Measurements from ENCODE around the gene CABP1.
A peak's percentile ranks its signal among the peaks of the same experiment; 100 is the strongest.
"Not testable (repeated sequence)": the region's sequence is repeated elsewhere in the genome, so short reads cannot be mapped to it uniquely, and the experiment has no call there.

CABP1 gene
- 0 to 0.12 (median 0) reads per million in 4 donors for total RNA-seq

DNA sequence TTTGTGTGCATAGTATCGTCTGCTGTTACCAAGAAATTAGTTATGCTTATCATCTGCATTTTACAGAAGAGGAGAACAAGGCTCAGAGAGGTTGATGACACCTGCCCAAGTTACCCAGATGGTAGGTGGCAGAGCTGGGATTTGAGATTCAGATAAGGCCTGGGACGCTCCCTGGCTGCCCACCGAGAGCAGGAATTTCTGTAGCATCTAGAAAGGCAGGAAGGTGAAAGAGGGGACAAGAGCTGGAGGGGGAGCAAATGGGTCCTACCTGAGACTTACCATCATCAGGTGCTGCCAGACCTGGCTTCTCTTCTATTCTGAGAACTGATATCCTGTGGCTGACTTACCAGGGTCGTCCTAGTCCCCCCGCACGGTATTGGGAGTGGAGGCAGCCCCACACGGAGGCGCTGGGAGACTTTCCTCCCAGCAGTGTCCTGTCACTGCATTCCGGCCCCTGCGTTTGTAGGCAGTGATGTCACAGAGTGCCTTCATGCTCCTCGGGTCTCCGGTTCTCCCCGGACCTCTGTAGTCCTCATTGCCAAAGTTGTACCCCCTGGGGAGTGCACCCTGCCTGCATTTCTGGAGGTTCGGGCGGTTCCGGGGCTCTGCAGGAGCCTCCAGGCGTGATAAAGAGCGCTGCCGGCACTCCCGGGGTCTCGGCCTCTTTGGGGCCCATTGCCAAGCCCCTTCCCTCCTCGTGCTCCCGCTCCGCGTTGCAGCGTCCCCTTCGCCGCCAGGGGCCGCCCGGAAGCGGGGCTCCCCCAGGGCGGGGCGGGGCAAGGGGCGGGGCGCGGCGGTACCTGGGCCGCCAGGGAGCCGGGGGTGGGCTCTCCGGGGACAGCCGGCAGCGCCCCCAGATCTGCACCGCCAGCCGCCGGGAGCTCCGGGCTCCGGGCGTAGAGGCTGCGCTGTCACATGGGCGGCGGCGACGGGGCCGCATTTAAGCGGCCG, at the start of gene CABP1:
TSS of gene CABP1 (plus strand) at position 856 of the 951 bp plus-strand sequence. CDS start at position 916, 60 bp downstream.
- DNase-seq, result peak in 4 of 5 donors; percentile 46 to 63 (median 51)

DNA sequence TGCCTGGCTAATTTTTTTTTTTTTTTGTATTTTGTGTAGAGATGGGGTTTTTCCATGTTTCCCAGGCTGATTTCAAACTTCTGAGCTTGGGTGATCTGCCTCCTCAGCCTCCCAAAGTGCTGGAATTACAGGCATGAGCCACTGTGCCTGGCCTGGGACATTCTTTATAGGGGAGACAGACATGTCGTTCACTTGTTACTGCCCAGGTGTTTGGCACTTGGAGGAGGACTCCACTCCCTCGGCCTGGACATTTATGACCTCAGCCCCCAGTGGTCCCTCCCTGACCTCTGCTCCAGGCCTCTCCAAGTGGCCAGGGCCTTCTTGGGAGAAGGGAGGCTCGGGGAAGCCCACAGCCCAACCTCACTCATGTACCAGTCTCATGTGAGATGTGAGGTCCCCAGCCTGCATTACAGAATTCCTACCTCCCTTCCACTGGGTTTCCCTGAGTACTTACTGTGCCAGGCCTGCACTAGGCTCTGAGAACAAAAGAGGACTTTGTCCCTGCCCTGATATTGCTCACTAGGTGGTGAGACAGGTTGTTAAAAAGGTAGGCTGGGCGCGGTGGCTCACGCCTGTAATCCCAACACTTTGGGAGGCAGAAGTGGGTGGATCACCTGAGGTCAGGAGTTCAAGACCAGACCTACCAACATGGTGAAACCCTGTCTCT, 49.6 kb upstream of the CABP1 start:
- no peak for DNase-seq

- no peak for DNase-seq
Measured at GRCh38 chr12:120592121-120593049, 48.0 kb upstream of the CABP1 start.

- DNase-seq, result no peak
Measured at GRCh38 chr12:120596901-120597300, 43.5 kb upstream of the CABP1 start.

DNA sequence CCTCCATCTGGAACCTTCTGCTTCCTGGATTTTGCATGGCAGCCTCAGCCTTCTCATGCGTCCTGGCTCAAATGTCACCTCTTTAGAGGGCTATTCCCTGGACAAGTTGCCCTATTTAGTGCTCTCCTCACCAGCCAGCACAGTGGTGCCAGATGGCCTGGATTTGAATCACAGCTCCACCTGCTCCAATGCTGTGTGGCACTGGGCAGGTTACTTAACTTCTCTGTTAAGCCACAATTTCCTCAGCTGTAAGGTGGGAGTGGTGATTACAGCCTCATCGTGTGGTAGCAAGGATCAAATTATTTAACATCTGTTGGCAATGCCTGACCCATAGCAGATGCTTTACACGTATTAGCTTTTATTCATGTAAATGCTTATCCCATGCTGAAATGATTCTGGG, 42.6 kb upstream of the CABP1 start:
- DNase-seq, result no peak

DNA sequence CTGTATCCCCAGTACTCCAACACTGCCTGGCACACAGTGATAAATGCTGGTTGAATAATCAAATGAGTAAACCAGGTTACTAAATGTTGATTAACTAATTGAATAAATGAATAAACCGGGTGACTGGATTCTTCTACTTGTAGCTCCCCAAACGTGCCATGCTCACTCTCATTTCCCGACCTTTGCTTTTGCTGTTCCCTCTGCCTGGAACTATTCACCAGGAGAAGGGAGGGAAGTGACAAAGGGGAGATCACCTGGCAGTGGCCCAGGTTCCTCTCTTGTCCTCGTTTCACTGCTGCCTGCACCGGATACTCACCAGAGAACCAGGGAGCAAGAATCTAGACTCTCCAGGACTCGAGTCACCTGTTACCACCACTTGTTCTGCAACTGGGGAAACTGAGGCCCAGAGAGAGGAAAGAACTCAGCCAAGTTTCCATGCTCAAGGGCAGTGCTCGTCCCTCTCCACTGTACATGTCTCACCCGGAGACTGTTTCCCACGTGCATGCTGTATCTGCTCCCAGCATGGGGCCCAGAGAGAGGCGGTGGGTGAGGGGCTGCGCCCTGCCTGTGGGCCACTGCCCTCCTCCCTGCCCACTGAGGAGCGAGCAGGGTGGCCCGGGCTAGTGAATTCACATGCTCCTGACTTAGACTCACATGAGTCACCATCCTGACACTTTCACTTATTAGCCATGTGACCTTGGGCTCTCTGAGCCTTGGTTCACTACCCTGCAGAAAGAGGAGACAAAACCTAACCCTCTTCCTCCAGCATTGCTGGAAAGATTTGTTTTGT, 41.6 kb upstream of the CABP1 start:
- DNase-seq, result no peak

GRCh38 chr12:120599672-120600552, 40.5 kb upstream of the CABP1 start:
- DNase-seq, result no peak

- not testable (repeated sequence) for DNase-seq
Measured at GRCh38 chr12:120602416-120602815, 38.0 kb upstream of the CABP1 start.

DNA sequence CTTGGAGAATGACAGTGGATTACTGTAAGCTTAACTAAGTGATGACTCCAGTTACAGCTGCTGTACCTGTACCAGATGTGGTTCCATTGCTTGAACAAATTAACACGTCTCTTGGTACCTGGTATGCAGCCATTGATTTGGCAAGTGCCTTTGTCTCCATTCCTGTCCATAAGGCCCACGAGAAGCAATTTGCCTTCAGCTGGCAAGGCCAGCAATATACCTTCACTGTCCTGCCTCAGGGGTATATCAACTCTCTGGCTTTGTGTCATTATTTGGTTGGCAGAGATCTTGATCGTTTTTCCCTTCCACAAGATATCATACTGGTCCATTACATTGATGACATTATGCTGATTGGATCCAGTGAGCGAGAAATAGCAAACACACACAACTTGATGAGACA, 29.9 kb upstream of the CABP1 start:
- DNase-seq, result no peak

- DNase-seq, result not testable (repeated sequence)
Measured at GRCh38 chr12:120611534-120611933, 28.9 kb upstream of the CABP1 start.

- DNase-seq, result no peak
Measured at GRCh38 chr12:120614848-120615247, 25.6 kb upstream of the CABP1 start.

GRCh38 chr12:120617193-120617592, 23.2 kb upstream of the CABP1 start:
- not testable (repeated sequence) for DNase-seq

DNA sequence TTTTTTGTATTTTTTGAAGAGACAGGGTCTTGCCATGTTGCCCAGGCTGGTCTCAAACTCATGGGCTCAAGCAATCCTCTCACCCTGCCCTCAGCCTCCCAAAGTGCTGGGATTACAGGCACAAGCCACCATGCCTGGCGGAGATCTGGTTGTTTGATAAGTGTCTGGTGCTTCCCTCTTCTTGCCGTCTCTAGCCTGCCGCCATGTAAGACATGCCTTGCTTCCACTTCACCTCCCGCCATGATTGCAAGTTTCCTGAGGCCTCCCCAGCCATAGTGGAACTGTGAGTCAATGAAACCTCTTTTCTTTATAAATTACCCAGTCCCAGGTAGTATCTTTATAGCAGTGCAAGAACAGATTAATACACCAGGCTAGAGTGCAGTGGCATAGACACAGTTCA, 22.7 kb upstream of the CABP1 start:
- DNase-seq, result not testable (repeated sequence)

DNA sequence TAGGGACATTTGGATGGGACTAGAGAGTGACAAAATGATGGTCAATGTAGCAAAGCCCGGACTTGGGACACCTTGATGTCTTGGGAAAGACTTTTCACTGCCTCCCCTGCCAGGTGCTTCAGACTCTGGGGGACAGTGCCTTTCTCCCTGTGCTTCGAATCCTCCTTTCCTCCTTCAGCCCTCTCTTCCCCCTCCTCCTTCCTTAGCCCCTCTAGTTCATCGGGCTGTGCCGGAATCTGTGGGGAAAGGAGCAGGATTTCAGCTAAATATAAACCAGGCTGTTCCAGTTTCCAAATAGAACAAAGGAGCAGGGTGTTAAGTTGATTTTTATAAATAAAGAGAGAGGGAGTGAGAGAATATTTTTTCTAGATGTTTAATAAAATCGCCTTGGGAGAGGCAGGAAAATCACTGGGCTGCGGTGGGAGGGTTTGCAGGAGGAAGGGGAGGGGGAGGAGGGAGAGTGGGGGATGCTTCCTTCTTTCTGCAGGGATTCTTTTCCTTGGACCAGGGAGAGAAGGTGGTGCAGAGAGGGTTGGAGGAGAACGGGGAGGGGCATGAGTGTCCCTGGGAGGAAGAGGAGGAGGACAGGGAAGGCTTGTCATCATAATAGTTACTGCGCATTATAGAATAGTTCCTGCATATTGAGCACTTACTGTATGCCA, 21.3 kb upstream of the CABP1 start:
- no peak for DNase-seq

DNA sequence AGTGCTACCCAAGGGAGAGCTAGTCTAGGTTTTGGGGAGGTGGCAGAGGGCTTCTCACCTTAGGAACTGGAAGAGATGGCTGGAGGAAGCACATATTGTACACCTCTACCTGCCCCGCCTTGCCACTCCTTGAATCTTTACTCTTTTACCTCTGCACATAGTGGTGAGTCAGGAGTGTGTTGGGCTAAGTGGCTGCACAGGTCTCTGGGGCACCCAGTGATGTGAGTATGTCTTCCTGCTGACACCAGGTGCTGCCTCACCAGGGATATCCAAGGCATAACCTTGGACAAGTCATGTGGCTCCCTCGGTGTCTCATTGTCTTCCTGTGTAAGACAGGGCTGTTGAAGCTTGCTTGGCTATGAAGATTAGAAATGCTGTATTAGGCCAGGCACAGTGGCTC, 19.8 kb upstream of the CABP1 start:
- no peak for DNase-seq

GRCh38 chr12:120625557-120626419, 14.6 kb upstream of the CABP1 start:
- no peak for DNase-seq

- DNase-seq, result no peak
Measured at GRCh38 chr12:120628919-120629318, 11.5 kb upstream of the CABP1 start.

- no peak for DNase-seq
Measured at GRCh38 chr12:120630104-120630892, 10.1 kb upstream of the CABP1 start.
